ENCODE measurements around the gene C16orf92. TPM values are rescaled to one million over a fixed set of nuclear protein-coding genes. Genes with fewer than 3 reads are reported as not detected.
A peak's percentile ranks its signal among the peaks of the same experiment; 100 is the strongest.

The C16orf92 gene
- total and polyA plus RNA-seq, 2 of the 13 experiments (the other 11 are each of a cell fraction or from before 2014, with no cell fraction given), result not detected

DNA sequence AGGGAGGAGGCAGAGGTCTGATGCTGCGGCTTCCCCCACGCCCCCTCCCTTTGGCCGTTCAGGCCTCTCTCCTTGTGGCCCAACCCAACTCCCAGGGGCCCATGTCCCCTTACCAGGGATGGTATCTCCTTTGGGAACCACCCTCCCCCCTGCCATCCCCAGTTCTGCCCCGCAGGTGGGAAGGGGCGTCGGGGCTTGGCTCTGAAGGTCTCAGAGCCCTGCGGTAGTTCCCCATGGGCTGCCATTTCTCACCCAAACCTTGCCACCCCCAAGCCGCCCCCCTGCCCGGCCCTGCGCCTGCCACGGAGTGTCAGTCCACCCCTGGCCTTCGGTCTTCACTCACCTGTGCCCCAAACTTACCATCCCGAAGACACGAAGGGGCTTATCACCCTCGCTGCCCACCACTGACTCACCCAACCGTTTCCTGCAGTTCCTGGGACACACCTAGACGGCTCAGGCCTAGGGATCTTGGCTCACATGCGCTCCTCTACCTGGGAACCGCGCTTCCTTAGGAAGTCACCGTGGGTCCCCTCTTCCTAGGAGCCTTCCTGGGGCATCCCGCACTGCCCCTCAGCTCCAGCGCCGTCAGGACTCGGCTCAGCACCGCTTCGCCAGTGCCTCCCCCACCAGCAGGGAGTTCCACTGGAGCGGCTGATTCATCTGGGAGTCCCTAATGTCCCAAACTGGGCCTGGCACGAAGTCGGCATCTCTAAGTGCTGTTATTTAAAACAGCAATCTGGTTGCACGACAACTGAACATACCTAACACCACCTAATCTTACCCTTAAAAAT, 11.1 kb upstream of the C16orf92 start:
- ChIA-PET POLR2A (no interaction called here), CTCF (ENCODE audit: low intra/inter-chr PET ratio, low total read pairs) (no interaction called here)
- Histone ChIP-seq H4K20me1 (ENCODE audit: insufficient read depth, low read length) (no peaks in the 10 kb centered on the region), H3K4me3 (replicated peaks in 1 of 3; ENCODE audit: insufficient read depth in 1 of 3, low read depth in 2 of 3, low read length in 3 of 3) (peak overlapping the region in 1 of 3 experiments; percentile 48; a peak in 1 of 6 replicates), H2AFZ (ENCODE audit: low read length) (no peak overlapping the region), H3K4me1 (ENCODE audit: insufficient read depth, low read length) (peaks cover 40% of the 10 kb centered on the region), H3K9ac (ENCODE audit: insufficient read depth, low read depth, low read length) (no peak overlapping the region), H3K27me3 (ENCODE audit: control insufficient read depth in 1 of 2, insufficient read depth in 2 of 2, low read length in 2 of 2) (peaks cover 10 to 31% of the 10 kb centered on the region in 2 experiments; a peak in 4 of 5 replicates), H3K36me3 (replicated peaks in 1 of 2; ENCODE audit: control insufficient read depth in 1 of 2, insufficient read depth in 2 of 2, low read length in 2 of 2) (no peaks in the 10 kb centered on the region), H3K9me3 (ENCODE audit: low read length) (no peaks in the 10 kb centered on the region), H3K27ac (ENCODE audit: extremely low read length, insufficient read depth, low read length) (no peak overlapping the region), H3K79me2 (ENCODE audit: insufficient read depth, low read length) (no peaks in the 10 kb centered on the region), H3K4me2 (ENCODE audit: low read depth, low read length) (peak overlapping the region; percentile 86; the same call in 1 of the 2 replicates)
- in situ Hi-C loops (cut with HindIII; ENCODE audit: extremely low pct_ligation_motif_present, low pct_unique_long_range_greater_than_20kb), result no loop called here
- ATAC-seq, result no peak
- intact Hi-C loops (cut with micrococcal nuclease; ENCODE audit: unreplicated experiment), result no loop called here
- peak; percentile 26 for TF ChIP-seq AGO1 (IDR thresholded peaks at IDR 0.05; ENCODE audit: low read depth, low read length, poor library complexity, severe bottlenecking)
- peak; percentile 90; the same call in 1 of the 2 replicates for TF ChIP-seq ZSCAN22 (CRISPR knock-in tag; IDR thresholded peaks at IDR 0.05)
- no peak for TF ChIP-seq JARID2 (CRISPR knock-in tag; IDR thresholded peaks at IDR 0.05; ENCODE audit: insufficient replicate concordance)
- TF ChIP-seq ZNF282 (IDR thresholded peaks at IDR 0.05; ENCODE audit: partially characterized antibody), result no peak
- no peak for TF ChIP-seq JUNB (CRISPR knock-in tag; IDR thresholded peaks at IDR 0.05; ENCODE audit: borderline replicate concordance)
- TF ChIP-seq SCMH1 (CRISPR knock-in tag; IDR thresholded peaks at IDR 0.05; ENCODE audit: borderline replicate concordance), result no peak
- TF ChIP-seq, protein P1, sequence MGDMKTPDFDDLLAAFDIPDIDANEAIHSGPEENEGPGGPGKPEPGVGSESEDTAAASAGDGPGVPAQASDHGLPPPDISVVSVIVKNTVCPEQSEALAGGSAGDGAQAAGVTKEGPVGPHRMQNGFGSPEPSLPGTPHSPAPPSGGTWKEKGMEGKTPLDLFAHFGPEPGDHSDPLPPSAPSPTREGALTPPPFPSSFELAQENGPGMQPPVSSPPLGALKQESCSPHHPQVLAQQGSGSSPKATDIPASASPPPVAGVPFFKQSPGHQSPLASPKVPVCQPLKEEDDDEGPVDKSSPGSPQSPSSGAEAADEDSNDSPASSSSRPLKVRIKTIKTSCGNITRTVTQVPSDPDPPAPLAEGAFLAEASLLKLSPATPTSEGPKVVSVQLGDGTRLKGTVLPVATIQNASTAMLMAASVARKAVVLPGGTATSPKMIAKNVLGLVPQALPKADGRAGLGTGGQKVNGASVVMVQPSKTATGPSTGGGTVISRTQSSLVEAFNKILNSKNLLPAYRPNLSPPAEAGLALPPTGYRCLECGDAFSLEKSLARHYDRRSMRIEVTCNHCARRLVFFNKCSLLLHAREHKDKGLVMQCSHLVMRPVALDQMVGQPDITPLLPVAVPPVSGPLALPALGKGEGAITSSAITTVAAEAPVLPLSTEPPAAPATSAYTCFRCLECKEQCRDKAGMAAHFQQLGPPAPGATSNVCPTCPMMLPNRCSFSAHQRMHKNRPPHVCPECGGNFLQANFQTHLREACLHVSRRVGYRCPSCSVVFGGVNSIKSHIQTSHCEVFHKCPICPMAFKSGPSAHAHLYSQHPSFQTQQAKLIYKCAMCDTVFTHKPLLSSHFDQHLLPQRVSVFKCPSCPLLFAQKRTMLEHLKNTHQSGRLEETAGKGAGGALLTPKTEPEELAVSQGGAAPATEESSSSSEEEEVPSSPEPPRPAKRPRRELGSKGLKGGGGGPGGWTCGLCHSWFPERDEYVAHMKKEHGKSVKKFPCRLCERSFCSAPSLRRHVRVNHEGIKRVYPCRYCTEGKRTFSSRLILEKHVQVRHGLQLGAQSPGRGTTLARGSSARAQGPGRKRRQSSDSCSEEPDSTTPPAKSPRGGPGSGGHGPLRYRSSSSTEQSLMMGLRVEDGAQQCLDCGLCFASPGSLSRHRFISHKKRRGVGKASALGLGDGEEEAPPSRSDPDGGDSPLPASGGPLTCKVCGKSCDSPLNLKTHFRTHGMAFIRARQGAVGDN (CRISPR knock-in tag; IDR thresholded peaks at IDR 0.05), result peak; percentile 26; the same call in 1 of the 2 replicates
- TF ChIP-seq ZNF335 (CRISPR knock-in tag; IDR thresholded peaks at IDR 0.05), result no peak
- 0 out of 2 replicates have a peak, but pooled peaks have one; percentile 43 for TF ChIP-seq EZH2 (conservative IDR thresholded peaks at IDR 0.05; ENCODE audit: low read depth, low read length)
- 0 out of 2 replicates have a peak, but pooled peaks have one; percentile 38 for TF ChIP-seq ZBTB38 (CRISPR knock-in tag; IDR thresholded peaks at IDR 0.05)
- TF ChIP-seq NFE2L2 (IDR thresholded peaks at IDR 0.05; ENCODE audit: low read length), result no peak
- WGBS (ENCODE audit: low lambda C conversion rate), result 65% methylated on average over 29 of the region's 31 CpGs
- no peak for FAIRE-seq
- no TSS peak for BruUV-seq (replicated peaks)
- DNase-seq (ENCODE audit: low spot score), result no peak
